Esophagus muscularis mucosa (tissue), 4 donors: ENCODE results near the gene E2F6. TPM values are rescaled to one million over a fixed set of nuclear protein-coding genes. Genes with fewer than 3 reads are reported as not detected.
A peak's percentile ranks its signal among the peaks of the same experiment; 100 is the strongest.

Source experiments
- DNase-seq: peaks from one replicate; pipeline ENCODE4 v3.0.0-alpha.2; 2017; ENCODE audit errors: extremely low spot score
- H3K27ac ChIP-seq, 4 donors: fragments of 200-600 bp; sonication (generic); replicated peaks in 1 of 4; 1 replicate in 3 of 4; 2 replicates in 1 of 4; pipeline ENCODE4 v1.5.1; 2016 to 2019; ENCODE audit warnings: mild to moderate bottlenecking in 1 of 4
- H3K27me3 ChIP-seq, 4 donors: fragments of 200-600 bp; sonication (generic); one replicate each; pipeline versions ENCODE4 v1.5.1 to v1.6.0; 2016 to 2019
- H3K36me3 ChIP-seq, 4 donors: fragments of 200-600 bp; sonication (generic); one replicate each; pipeline ENCODE4 v1.5.1; 2016 to 2019
- H3K4me1 ChIP-seq, 4 donors: fragments of 200-600 bp; sonication (generic); one replicate each; pipeline ENCODE4 v1.5.1; 2016 to 2019
- H3K4me3 ChIP-seq, 4 donors: fragments of 200-600 bp; sonication (generic); 1 replicate in 2 of 4; 2 replicates in 2 of 4; pipeline ENCODE4 v1.5.1; 2016 to 2019; ENCODE audit warnings: mild to moderate bottlenecking in 4 of 4, moderate library complexity in 1 of 4
- H3K9me3 ChIP-seq, 4 donors: fragments of 200-600 bp; sonication (generic); 1 replicate in 3 of 4; 2 replicates in 1 of 4; pipeline ENCODE4 v1.5.1; 2016 to 2019
- EP300 ChIP-seq: sonication (generic); formaldehyde crosslinking; IDR thresholded peaks from one replicate; pipeline ENCODE4 v1.6.1; 2017; ENCODE audit warnings: antibody characterized with exemption
- POLR2A ChIP-seq: fragments of 450-650 bp; IDR thresholded peaks from one replicate; pipeline ENCODE4 v1.6.1; 2017; ENCODE audit warnings: antibody characterized with exemption, moderate library complexity, mild to moderate bottlenecking, low read depth
- POLR2AphosphoS5 ChIP-seq, 2 donors: sonication (generic); formaldehyde crosslinking; IDR thresholded peaks; one replicate each; pipeline ENCODE4 v1.6.1; 2017; ENCODE audit warnings: antibody characterized with exemption in 2 of 2
- WGBS: methylation state at CpG from one replicate; pipeline ENCODE4 v1.1.5; 2018; 5-methylcytosine and 5-hydroxymethylcytosine counted together
- intact Hi-C: fragments of 100-400 bp; cut with DNase I; formaldehyde crosslinking; loops from one replicate; pipeline ENCODE4 v1.15.1; 2023
- total RNA-seq, 4 donors: library from RNA; depleted of rRNA; stranded (reverse); fragments of >200 nt; gene quantifications; one replicate each; pipeline versions ENCODE4 v1.1.0 to v1.2.1, GENCODE V29; 2016
- TF ChIP-seq, protein P1 (sequence below), 3 experiments: fragments of 200-600 bp in 2 of 3; fragments of 450-650 bp in 1 of 3; sonication (generic) in 2 of 3; IDR thresholded peaks; one replicate each; pipeline ENCODE4 v1.5.1; 2017 to 2019; ENCODE audit warnings: antibody characterized with exemption in 3 of 3, mild to moderate bottlenecking in 2 of 3, moderate library complexity in 1 of 3

E2F6 gene
- total RNA-seq, 4 donors from 2014 or later: 10.9 to 18.0 (median 17.0) TPM

DNA sequence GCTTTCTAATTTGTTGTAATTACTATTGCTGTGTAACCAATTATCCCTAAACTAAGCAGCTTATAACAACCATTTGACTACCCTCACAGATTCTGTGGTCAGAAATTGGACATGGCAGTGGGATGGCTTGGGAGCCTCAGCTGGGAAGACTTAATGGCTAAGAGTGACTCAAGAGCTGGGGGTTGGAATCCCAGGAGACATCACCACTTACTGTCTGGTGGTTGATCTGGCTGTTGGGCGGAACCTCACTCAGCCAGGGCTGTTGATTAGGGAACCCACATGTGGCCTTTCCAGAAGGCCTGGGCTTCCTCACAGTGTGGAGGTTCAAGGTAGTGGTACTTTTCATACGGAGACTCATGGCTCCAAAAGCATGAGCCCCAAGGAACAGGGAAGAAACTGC is 49.8 kb downstream of the E2F6 start:
- DNase-seq: no peak
- Histone ChIP-seq H3K36me3 (no peaks in the 10 kb centered on the region), H3K27me3 (no peaks in the 10 kb centered on the region), H3K4me3 (no peak overlapping the region), H3K27ac (no peak overlapping the region), H3K9me3 (peaks cover 0 to 6% (median 0%) of the 10 kb centered on the region in 4 donors), H3K4me1 (peaks cover 6 to 24% (median 21%) of the 10 kb centered on the region in 4 donors)
- intact Hi-C loops: loop anchor here (10.0 kb wide), 1 partner anchor 281 kb away; a partner anchor contains a TSS
- TF ChIP-seq POLR2A: no peak
- TF ChIP-seq EP300: no peak
- TF ChIP-seq POLR2AphosphoS5 (IDR thresholded peaks at IDR 0.05): no peak
- TF ChIP-seq, protein P1, sequence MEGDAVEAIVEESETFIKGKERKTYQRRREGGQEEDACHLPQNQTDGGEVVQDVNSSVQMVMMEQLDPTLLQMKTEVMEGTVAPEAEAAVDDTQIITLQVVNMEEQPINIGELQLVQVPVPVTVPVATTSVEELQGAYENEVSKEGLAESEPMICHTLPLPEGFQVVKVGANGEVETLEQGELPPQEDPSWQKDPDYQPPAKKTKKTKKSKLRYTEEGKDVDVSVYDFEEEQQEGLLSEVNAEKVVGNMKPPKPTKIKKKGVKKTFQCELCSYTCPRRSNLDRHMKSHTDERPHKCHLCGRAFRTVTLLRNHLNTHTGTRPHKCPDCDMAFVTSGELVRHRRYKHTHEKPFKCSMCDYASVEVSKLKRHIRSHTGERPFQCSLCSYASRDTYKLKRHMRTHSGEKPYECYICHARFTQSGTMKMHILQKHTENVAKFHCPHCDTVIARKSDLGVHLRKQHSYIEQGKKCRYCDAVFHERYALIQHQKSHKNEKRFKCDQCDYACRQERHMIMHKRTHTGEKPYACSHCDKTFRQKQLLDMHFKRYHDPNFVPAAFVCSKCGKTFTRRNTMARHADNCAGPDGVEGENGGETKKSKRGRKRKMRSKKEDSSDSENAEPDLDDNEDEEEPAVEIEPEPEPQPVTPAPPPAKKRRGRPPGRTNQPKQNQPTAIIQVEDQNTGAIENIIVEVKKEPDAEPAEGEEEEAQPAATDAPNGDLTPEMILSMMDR (IDR thresholded peaks at IDR 0.05): no peak
- 95% methylated on average over 2 of the region's 2 CpGs for WGBS

DNA sequence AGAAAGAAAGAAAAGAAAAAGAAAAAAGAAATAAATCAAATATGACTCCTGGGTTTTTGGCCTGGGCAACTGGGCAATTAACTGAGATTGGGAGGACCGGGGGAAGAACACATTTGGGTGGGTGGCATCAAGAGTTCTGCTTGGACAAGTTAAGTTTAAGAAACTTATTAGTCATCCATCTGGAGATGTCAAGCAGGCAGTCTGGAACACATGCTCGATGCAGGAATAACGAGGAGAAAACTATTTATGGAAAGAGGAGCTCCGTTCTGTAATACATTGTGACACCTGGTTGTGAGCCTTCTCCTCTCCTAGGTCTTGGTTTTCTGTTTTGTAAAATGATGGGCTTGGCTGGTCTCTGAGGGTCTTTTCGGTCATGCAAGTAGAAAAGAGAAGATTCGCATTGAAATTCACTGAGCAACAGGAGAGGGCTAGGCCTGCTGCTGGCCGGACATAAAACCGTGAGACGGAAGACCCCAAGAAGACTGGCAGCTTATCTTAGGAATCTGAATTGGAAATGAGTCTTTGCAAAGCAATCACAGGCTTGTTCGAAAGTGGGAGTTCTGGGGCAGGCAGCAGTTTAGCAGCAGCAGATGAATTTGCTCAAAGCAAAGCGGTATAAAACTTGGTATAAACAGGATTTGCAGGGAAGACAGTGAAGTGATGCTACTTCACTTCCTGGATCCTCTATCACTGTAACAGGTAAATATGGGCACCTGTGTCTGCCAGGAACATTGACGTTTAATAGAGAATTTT is 51.4 kb downstream of the E2F6 start:
- Histone ChIP-seq H3K9me3 (peaks cover 0 to 6% (median 0%) of the 10 kb centered on the region in 4 donors), H3K27me3 (no peaks in the 10 kb centered on the region), H3K27ac (no peak overlapping the region), H3K4me3 (no peak overlapping the region), H3K4me1 (peaks cover 3 to 18% (median 14%) of the 10 kb centered on the region in 4 donors), H3K36me3 (no peaks in the 10 kb centered on the region)
- TF ChIP-seq EP300 (no peak), POLR2A (no peak), POLR2AphosphoS5 (IDR thresholded peaks at IDR 0.05) (no peak)
- TF ChIP-seq, protein P1 (IDR thresholded peaks at IDR 0.05): no peak
- intact Hi-C loops: loop anchor here (10.0 kb wide), 1 partner anchor 280 kb away; a partner anchor contains a TSS
- DNase-seq: no peak
- WGBS: 72% methylated on average over 12 of the region's 12 CpGs

DNA sequence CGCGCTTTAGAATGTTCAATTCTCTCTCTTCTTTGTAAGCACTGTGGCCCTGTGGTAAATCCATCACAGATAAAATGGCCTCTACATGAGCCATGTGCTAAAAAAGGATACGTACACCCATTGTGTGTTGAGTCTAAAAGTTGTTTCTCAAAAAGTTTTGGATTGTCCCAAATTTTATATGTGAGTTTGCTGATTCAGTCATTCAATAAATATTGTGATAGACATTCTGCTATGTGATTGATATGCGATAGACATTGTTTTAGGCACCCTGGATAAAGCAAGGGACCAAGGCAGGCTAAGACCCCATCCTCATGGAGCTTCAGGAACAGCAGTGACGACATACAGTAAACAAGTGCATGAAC is 53.5 kb downstream of the E2F6 start:
- H3K27me3 ChIP-seq: no peaks in the 10 kb centered on the region
- H3K9me3 ChIP-seq: no peaks in the 10 kb centered on the region
- no peak for DNase-seq
- intact Hi-C loops: loop anchor here (2.0 to 10.0 kb wide), 2 partner anchors 178 to 278 kb away; a partner anchor contains a TSS
- 88% methylated on average over 5 of the region's 5 CpGs for WGBS
- no peaks in the 10 kb centered on the region for H3K36me3 ChIP-seq
- H3K4me3 ChIP-seq: peak overlapping the region in 2 of 4 donors; percentile 44 to 57
- H3K27ac ChIP-seq: no peak overlapping the region
- TF ChIP-seq EP300 (no peak), POLR2AphosphoS5 (IDR thresholded peaks at IDR 0.05) (no peak), POLR2A (no peak)
- TF ChIP-seq, protein P1 (IDR thresholded peaks at IDR 0.05): no peak
- peaks cover 5 to 23% (median 16%) of the 10 kb centered on the region in 4 donors for H3K4me1 ChIP-seq

DNA sequence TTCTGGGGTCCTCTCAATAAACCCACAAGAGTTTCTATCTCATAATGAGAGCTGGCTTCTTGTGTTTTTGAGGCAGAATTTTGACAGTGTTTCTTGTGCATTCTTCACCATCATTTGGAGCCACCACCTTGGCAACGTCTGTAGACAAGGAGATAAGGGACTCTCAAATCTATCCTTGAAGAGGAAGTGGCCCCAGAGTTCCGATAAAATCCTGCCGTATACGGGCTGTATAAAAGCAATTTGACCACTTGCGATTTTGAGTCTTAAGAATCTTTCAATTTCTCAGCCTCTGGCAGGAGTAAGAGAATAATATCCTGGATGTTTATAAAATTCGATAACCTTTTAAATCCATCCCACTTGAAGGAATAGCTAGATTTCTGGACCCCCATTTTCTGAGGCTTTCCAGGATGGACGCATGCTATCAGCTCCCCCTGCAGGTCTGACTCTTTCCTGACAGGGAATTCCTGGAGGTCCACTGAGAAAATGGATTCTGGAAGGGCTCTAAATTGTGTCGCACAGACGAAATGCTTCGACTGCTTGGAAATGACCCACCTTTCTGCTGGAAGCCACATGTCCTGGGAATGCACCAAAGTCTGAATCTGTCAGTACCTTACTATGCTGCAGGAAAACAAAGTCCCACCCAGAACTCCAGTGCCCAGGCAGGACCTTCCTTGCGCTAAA is 54.1 kb downstream of the E2F6 start:
- Histone ChIP-seq H3K36me3 (no peaks in the 10 kb centered on the region), H3K9me3 (no peaks in the 10 kb centered on the region), H3K4me1 (peaks cover 7 to 28% (median 21%) of the 10 kb centered on the region in 4 donors), H3K4me3 (peak overlapping the region; percentile 36 to 57 (median 41)), H3K27me3 (no peaks in the 10 kb centered on the region), H3K27ac (no peak overlapping the region)
- no peak for DNase-seq
- peak; percentile 34 to 35 for TF ChIP-seq POLR2AphosphoS5 (IDR thresholded peaks at IDR 0.05)
- TF ChIP-seq POLR2A: no peak
- TF ChIP-seq, protein P1 (IDR thresholded peaks at IDR 0.05): peak; percentile 74 to 84 (median 78)
- TF ChIP-seq EP300: no peak
- 37% methylated on average over 11 of the region's 11 CpGs for WGBS
- intact Hi-C loops: loop anchor here (2.0 to 10.0 kb wide), 2 partner anchors 177 to 277 kb away; a partner anchor contains a TSS
